Measurements from ENCODE around the gene PLEKHA3.
"Not testable (repeated sequence)": the region's sequence is repeated elsewhere in the genome, so short reads cannot be mapped to it uniquely, and the experiment has no call there.

Gene PLEKHA3

GRCh38 chr2:178452870-178453269, 27.4 kb upstream of the PLEKHA3 start:
- no peak for TF ChIP-seq Cebpa-rat (IDR thresholded peaks at IDR 0.05)
- Histone ChIP-seq H3K9ac (no peak overlapping the region), H3K36me3 (peaks cover 13% of the 10 kb centered on the region), H3K27ac (no peak overlapping the region), H4K20me1 (peaks cover 28% of the 10 kb centered on the region), H3K9me3 (no peaks in the 10 kb centered on the region), H3K4me2 (no peak overlapping the region), H3K27me3 (no peaks in the 10 kb centered on the region), H3K4me3 (no peak overlapping the region), H3K4me1 (peaks cover 27% of the 10 kb centered on the region)

- no peak overlapping the region for H3K4me2 ChIP-seq
- no peak overlapping the region for H3K27ac ChIP-seq
- no peak for TF ChIP-seq Cebpa-rat (IDR thresholded peaks at IDR 0.05)
Observed at GRCh38 chr2:178455947-178456346, 24.3 kb upstream of the PLEKHA3 start.

GRCh38 chr2:178457390-178457886, 22.8 kb upstream of the PLEKHA3 start:
- Histone ChIP-seq H3K4me1 (no peaks in the 10 kb centered on the region), H3K27me3 (no peaks in the 10 kb centered on the region), H3K9me3 (no peaks in the 10 kb centered on the region), H4K20me1 (no peaks in the 10 kb centered on the region), H3K4me2 (no peak overlapping the region), H3K27ac (no peak overlapping the region), H3K4me3 (no peak overlapping the region), H3K9ac (no peak overlapping the region), H3K36me3 (0 out of 2 replicates have a peak, but pooled peaks cover under 1% of the 10 kb centered on the region)
- no peak for TF ChIP-seq Cebpa-rat (IDR thresholded peaks at IDR 0.05)

More at GRCh38 chr2:178455947-178456346, 24.3 kb upstream of the PLEKHA3 start:
- no peak overlapping the region for H3K9ac ChIP-seq
- no peaks in the 10 kb centered on the region for H3K36me3 ChIP-seq
- H3K4me1 ChIP-seq, result 0 out of 2 replicates have a peak, but pooled peaks cover 5% of the 10 kb centered on the region
- no peak overlapping the region for H3K4me3 ChIP-seq
- H4K20me1 ChIP-seq, result no peaks in the 10 kb centered on the region
- H3K9me3 ChIP-seq, result no peaks in the 10 kb centered on the region
- H3K27me3 ChIP-seq, result no peaks in the 10 kb centered on the region

DNA sequence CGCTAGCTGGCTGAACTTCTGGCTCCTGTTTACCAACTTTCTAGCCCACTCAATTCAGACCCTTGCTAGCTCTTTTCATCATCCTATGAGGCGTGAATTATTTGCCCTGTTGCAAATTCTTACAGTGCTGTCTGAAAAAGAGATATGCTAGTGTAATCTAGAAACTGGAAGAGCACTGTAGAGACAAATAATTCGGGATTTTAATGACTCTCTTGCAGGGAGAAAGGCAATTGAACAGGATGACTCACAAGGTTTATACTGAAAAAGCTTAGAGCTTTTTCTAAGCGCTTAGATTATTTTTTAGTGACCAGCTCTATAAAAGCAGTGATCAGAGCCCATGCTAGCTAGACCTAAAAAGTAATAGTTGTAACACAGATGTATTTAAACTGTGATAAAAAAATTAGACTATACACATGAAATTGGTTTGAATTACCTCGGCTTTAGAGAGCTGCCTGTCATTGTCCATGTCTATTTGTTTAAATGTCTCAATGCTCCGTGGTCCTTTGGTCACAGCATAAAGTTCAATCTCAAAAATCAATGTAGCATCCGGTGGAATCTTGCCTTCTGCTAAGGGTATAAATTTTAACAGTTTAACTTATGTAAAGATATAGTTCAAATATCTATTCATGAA, 10.9 kb upstream of the PLEKHA3 start:
- H4K20me1 ChIP-seq, result 0 out of 2 replicates have a peak, but pooled peaks cover 6% of the 10 kb centered on the region
- no peak for TF ChIP-seq Cebpa-rat (IDR thresholded peaks at IDR 0.05)
- H3K9ac ChIP-seq, result no peak overlapping the region
- H3K4me2 ChIP-seq, result no peak overlapping the region
- H3K27me3 ChIP-seq, result no peaks in the 10 kb centered on the region
- H3K9me3 ChIP-seq, result no peaks in the 10 kb centered on the region
- no peak overlapping the region for H3K27ac ChIP-seq
- no peak overlapping the region for H3K4me3 ChIP-seq
- no peaks in the 10 kb centered on the region for H3K4me1 ChIP-seq
- peaks cover 64% of the 10 kb centered on the region for H3K36me3 ChIP-seq

GRCh38 chr2:178471313-178471712, 8.9 kb upstream of the PLEKHA3 start:
- not testable (repeated sequence) for H3K9me3 ChIP-seq, H3K27ac ChIP-seq, H3K4me3 ChIP-seq, H3K9ac ChIP-seq, H3K27me3 ChIP-seq, H3K4me2 ChIP-seq, H4K20me1 ChIP-seq
- Histone ChIP-seq H3K36me3 (peaks cover 50% of the 10 kb centered on the region), H3K4me1 (peaks cover 11% of the 10 kb centered on the region)

DNA sequence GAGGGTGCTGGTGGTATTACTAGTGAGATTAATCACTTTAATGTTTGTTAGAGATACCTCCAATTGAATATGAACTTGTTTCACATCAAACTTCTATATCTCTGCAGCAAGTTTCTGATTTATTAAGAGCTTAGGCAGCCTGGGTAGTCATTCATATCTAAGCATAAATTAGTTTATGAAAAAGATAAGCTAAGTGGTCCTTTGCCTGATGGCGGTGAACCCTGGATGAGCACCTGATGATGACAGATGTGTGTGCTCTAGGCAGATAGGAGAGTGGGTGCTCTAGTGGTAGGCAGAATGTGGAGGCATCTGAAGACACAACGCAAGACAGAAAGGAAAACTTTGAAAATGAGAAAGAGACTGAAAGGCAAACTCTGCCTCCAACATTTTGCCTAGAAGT, 6.9 kb upstream of the PLEKHA3 start:
- Histone ChIP-seq H3K27me3 (no peaks in the 10 kb centered on the region), H3K4me2 (no peak overlapping the region), H3K4me1 (peaks cover 25% of the 10 kb centered on the region), H3K27ac (no peak overlapping the region), H3K9ac (no peak overlapping the region), H3K4me3 (no peak overlapping the region), H3K36me3 (peaks cover 34% of the 10 kb centered on the region), H3K9me3 (no peaks in the 10 kb centered on the region), H4K20me1 (0 out of 2 replicates have a peak, but pooled peaks cover 6% of the 10 kb centered on the region)
- no peak for TF ChIP-seq Cebpa-rat (IDR thresholded peaks at IDR 0.05)

DNA sequence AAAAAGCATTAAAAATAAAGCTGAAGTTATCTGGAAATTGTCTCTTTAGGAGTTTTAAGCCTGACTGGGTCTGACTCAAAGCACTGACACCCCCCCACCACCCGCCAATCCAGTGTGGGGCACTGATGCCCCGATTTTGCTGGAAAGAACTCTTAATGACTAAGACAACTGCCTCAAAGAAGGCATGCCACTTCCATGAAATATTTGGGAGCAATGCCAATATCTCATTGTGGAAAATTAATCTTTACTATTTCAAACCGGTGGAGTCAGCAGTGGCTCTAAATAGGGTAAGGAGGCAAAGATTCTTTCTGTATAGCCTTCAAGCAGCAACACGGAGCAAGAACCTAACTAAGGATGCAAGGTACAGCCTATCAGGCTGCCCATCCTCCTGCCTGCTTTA, 6.3 kb upstream of the PLEKHA3 start:
- 0 out of 2 replicates have a peak, but pooled peaks cover 6% of the 10 kb centered on the region for H4K20me1 ChIP-seq
- H3K9ac ChIP-seq, result no peak overlapping the region
- peaks cover 28% of the 10 kb centered on the region for H3K36me3 ChIP-seq
- no peak for TF ChIP-seq Cebpa-rat (IDR thresholded peaks at IDR 0.05)
- no peaks in the 10 kb centered on the region for H3K9me3 ChIP-seq
- no peak overlapping the region for H3K27ac ChIP-seq
- no peaks in the 10 kb centered on the region for H3K27me3 ChIP-seq
- H3K4me1 ChIP-seq, result peaks cover 25% of the 10 kb centered on the region
- no peak overlapping the region for H3K4me3 ChIP-seq
- no peak overlapping the region for H3K4me2 ChIP-seq

- Histone ChIP-seq H3K4me1 (peaks cover 30% of the 10 kb centered on the region), H4K20me1 (0 out of 2 replicates have a peak, but pooled peaks cover 6% of the 10 kb centered on the region), H3K4me2 (no peak overlapping the region), H3K4me3 (no peak overlapping the region), H3K9me3 (no peaks in the 10 kb centered on the region), H3K27ac (no peak overlapping the region), H3K27me3 (no peaks in the 10 kb centered on the region), H3K36me3 (peaks cover 22% of the 10 kb centered on the region), H3K9ac (no peak overlapping the region)
- TF ChIP-seq Cebpa-rat (IDR thresholded peaks at IDR 0.05), result no peak
Observed at GRCh38 chr2:178474560-178474959, 5.7 kb upstream of the PLEKHA3 start.

DNA sequence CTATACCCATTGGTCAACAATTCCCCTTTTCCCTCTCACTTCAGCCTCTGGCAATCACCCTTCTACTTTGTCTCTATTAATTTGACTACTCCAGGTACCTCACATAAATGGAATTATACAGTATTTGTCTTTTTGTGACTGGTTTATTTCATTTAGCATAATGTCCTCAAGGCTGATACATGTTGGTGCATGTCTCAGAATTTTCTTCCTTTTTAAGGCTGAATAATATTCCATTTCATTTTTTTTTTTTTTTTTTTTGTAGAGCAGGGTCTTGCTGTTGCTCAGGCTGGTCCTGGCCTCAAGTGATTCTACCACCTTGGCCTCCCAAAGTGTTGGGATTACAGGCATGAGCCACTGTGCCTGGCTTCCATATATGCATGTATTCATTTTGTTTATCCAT, 3.8 kb upstream of the PLEKHA3 start:
- H3K4me2 ChIP-seq, result peak overlapping the region; percentile 91

GRCh38 chr2:178477443-178478129, 2.7 kb upstream of the PLEKHA3 start:
- H3K36me3 ChIP-seq, result 0 out of 2 replicates have a peak, but pooled peaks cover 4% of the 10 kb centered on the region
- H3K9ac ChIP-seq, result peak overlapping the region; percentile 85
- TF ChIP-seq Cebpa-rat (IDR thresholded peaks at IDR 0.05), result no peak

More for the DNA sequence above, 3.8 kb upstream of the PLEKHA3 start:
- H3K27ac ChIP-seq, result no peak overlapping the region
- H3K9ac ChIP-seq, result no peak overlapping the region
- H3K4me1 ChIP-seq, result peaks cover 40% of the 10 kb centered on the region
- H4K20me1 ChIP-seq, result peaks cover 10% of the 10 kb centered on the region
- peaks cover 12% of the 10 kb centered on the region; the same call in 1 of the 2 replicates for H3K36me3 ChIP-seq
- no peaks in the 10 kb centered on the region for H3K9me3 ChIP-seq
- H3K27me3 ChIP-seq, result no peaks in the 10 kb centered on the region
- TF ChIP-seq Cebpa-rat (IDR thresholded peaks at IDR 0.05), result no peak
- H3K4me3 ChIP-seq, result no peak overlapping the region; the same call in 1 of the 2 replicates

More at GRCh38 chr2:178477443-178478129, 2.7 kb upstream of the PLEKHA3 start:
- peaks cover 51% of the 10 kb centered on the region for H3K4me1 ChIP-seq
- peak overlapping the region; percentile 91 for H3K27ac ChIP-seq
- H3K9me3 ChIP-seq, result no peaks in the 10 kb centered on the region
- peak overlapping the region; percentile 91 for H3K4me2 ChIP-seq
- H3K27me3 ChIP-seq, result no peaks in the 10 kb centered on the region
- peak overlapping the region; percentile 73 for H3K4me3 ChIP-seq
- H4K20me1 ChIP-seq, result peaks cover 21% of the 10 kb centered on the region

All from BLaER1 (cell line).